ENCODE measurements around the gene PLK2. TPM values are rescaled to one million over a fixed set of nuclear protein-coding genes. Genes with fewer than 3 reads are reported as not detected.

PLK2 gene
- total and polyA plus RNA-seq, 2 of the 4 experiments (the other 2 are of a cell fraction), result 129 to 337 TPM

DNA sequence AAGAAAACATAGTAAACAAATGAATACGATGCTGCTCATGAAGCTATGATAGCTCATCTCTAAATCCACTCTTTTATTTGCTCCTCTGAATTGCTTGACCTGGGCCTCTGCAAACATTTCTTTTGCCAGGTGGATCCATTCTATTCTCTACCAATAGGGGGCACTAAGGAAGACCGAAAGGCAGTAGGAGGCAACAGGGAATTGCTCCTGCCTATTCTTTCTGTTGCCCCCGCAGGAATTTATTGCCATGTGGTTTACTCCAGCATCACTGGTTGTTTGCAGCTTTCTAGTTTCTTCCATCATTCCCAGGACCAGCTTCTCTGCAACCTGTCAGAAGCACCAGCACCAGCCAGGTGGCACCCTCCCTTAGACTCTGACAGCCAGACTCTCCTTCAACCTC, 36.6 kb upstream of the PLK2 start:
- Histone ChIP-seq H2BK20ac (ENCODE audit: low read depth, low read length) (no peak overlapping the region), H2BK5ac (ENCODE audit: low read depth, low read length, poor library complexity, severe bottlenecking) (no peak overlapping the region), H3K56ac (ENCODE audit: extremely low read depth, insufficient read depth, low read length) (no peak overlapping the region), H3K18ac (ENCODE audit: low read depth, low read length) (no peak overlapping the region), H4K5ac (ENCODE audit: low read depth, low read length) (no peak overlapping the region), H3K4me1 (ENCODE audit: control insufficient read depth, insufficient read depth, low read length) (no peaks in the 10 kb centered on the region), H3K9me3 (ENCODE audit: control insufficient read depth, insufficient read depth, low read length) (no peaks in the 10 kb centered on the region), H3K4me3 (ENCODE audit: insufficient read depth, low read depth, low read length) (no peak overlapping the region), H2BK120ac (ENCODE audit: low read depth, low read length) (no peak overlapping the region), H3K9me1 (ENCODE audit: insufficient read depth, low read length) (no peaks in the 10 kb centered on the region), H3K79me1 (ENCODE audit: low read depth in 1 of 2, low read length in 2 of 2) (no peaks in the 10 kb centered on the region), H4K8ac (ENCODE audit: low read depth in 2 of 2, low read length in 2 of 2) (no peak overlapping the region), H2AK5ac (ENCODE audit: low read depth, low read length) (no peak overlapping the region), H2BK15ac (ENCODE audit: low read depth, low read length) (no peak overlapping the region), H2AK9ac (replicated peaks; ENCODE audit: low read depth, low read length, poor library complexity) (no peak overlapping the region), H3K9ac (ENCODE audit: low read depth, low read length) (no peak overlapping the region), H3K27me3 (ENCODE audit: control insufficient read depth, insufficient read depth, low read length) (peaks cover 4% of the 10 kb centered on the region; the same call in 1 of the 2 replicates), H3K27ac (ENCODE audit: insufficient read depth, low read length) (no peak overlapping the region), H4K20me1 (ENCODE audit: insufficient read depth, low read length) (no peaks in the 10 kb centered on the region), H3K14ac (replicated peaks; ENCODE audit: low read depth, low read length) (no peak overlapping the region), H3K36me3 (ENCODE audit: control insufficient read depth, insufficient read depth, low read length) (no peaks in the 10 kb centered on the region), H2AFZ (replicated peaks; ENCODE audit: low read length, poor library complexity) (no peak overlapping the region), H3K4ac (ENCODE audit: low read depth, low read length) (no peak overlapping the region), H3K23ac (ENCODE audit: low read depth, low read length) (no peak overlapping the region), H3K4me2 (ENCODE audit: low read depth, low read length) (no peak overlapping the region), H4K91ac (ENCODE audit: insufficient read depth, low read depth, low read length) (no peak overlapping the region)
- ChIA-PET POLR2A (ENCODE audit: unreplicated experiment) (no interaction called here), CTCF (interaction anchor here (1.0 kb wide), 1 partner anchor 354 kb away, joined by 4 read pairs; no protein-coding TSS in a partner anchor)
- dilution Hi-C loops (cut with HindIII; ENCODE audit: low sequenced_read_pairs, unreplicated experiment), result no loop called here
- BruUV-seq (replicated peaks), result no TSS peak
- intact Hi-C loops (cut with micrococcal nuclease), result no loop called here
- no peak for TF ChIP-seq MXI1 (IDR thresholded peaks at IDR 0.05; ENCODE audit: borderline replicate concordance, low read depth, low read length)
- TF ChIP-seq RCOR1 (IDR thresholded peaks at IDR 0.05; ENCODE audit: insufficient replicate concordance, low read length), result no peak
- TF ChIP-seq, protein P1, sequence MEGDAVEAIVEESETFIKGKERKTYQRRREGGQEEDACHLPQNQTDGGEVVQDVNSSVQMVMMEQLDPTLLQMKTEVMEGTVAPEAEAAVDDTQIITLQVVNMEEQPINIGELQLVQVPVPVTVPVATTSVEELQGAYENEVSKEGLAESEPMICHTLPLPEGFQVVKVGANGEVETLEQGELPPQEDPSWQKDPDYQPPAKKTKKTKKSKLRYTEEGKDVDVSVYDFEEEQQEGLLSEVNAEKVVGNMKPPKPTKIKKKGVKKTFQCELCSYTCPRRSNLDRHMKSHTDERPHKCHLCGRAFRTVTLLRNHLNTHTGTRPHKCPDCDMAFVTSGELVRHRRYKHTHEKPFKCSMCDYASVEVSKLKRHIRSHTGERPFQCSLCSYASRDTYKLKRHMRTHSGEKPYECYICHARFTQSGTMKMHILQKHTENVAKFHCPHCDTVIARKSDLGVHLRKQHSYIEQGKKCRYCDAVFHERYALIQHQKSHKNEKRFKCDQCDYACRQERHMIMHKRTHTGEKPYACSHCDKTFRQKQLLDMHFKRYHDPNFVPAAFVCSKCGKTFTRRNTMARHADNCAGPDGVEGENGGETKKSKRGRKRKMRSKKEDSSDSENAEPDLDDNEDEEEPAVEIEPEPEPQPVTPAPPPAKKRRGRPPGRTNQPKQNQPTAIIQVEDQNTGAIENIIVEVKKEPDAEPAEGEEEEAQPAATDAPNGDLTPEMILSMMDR (conservative IDR thresholded peaks at IDR 0.05; ENCODE audit: low read depth, low read length), result 0 out of 2 replicates have a peak, but pooled peaks have one; percentile 1
- no peak for TF ChIP-seq FOS (IDR thresholded peaks at IDR 0.05; ENCODE audit: low read depth, low read length)
- TF ChIP-seq CHD1 (IDR thresholded peaks at IDR 0.05; ENCODE audit: low read depth, low read length), result no peak
- TF ChIP-seq RAD21 (IDR thresholded peaks at IDR 0.05; ENCODE audit: low read length), result no peak
- in situ Hi-C loops (cut with MboI; ENCODE audit: low sequenced_read_pairs), result loop anchor here (25.0 kb wide), 1 partner anchor 666 kb away; no protein-coding TSS in a partner anchor
- ATAC-seq (ENCODE audit: low read depth), result no peak
- WGBS, 2 experiments (ENCODE audit: extremely low coverage in 2 of 2, insufficient read length in 1 of 2), result 60% methylated on average over 1 of the region's 3 CpGs; no CpG with 5 or more reads in 1 of the 2 experiments
- DNase-seq, result no peak

Measured in IMR-90 (cell line).